Ovary (tissue), 3 donors: ENCODE measurements around the gene PPP2R5C.

ENCODE experiments used
- CTCF ChIP-seq, 3 donors: fragments of 450-650 bp in 2 of 3; fragments of 200-600 bp in 1 of 3; IDR thresholded peaks; one replicate each; pipeline versions ENCODE4 v1.5.1 to v1.8.0; 2016 to 2022; ENCODE audit warnings: antibody characterized with exemption in 3 of 3, mild to moderate bottlenecking in 1 of 3
- POLR2A ChIP-seq: fragments of 450-650 bp; IDR thresholded peaks from one replicate; pipeline ENCODE4 v1.6.1; 2017; ENCODE audit warnings: antibody characterized with exemption, mild to moderate bottlenecking, moderate library complexity
- donor health status: DM: no; HTN: no; CAD: no.

- no peak for TF ChIP-seq CTCF (IDR thresholded peaks at IDR 0.05)
- no peak for TF ChIP-seq POLR2A
Measured at GRCh38 chr14:101796479-101796878, 35.0 kb downstream of the PPP2R5C start.
